Activated CD8-positive, alpha-beta memory T cell treated with anti-CD3 and anti-CD28 coated beads for 48 hours (primary cell): Measurements from ENCODE around the gene PAFAH2.

Source experiments
- DNase-seq, 3 experiments: peaks; one replicate each; pipeline ENCODE4 v3.0.0-alpha.2; 2020; ENCODE audit warnings: low read depth in 2 of 3, low spot score in 2 of 3

The PAFAH2 gene

GRCh38 chr1:25997828-25998761 is at the start of gene PAFAH2:
PAFAH2 (minus strand) TSS chr1:25998063; CDS start chr1:25990816, 7,247 bp downstream.
- DNase-seq = peak; percentile 70 to 95 (median 87)

- no peak for DNase-seq
These were observed 49.5 kb upstream of the PAFAH2 start for GRCh38 chr1:26047278-26047874.

GRCh38 chr1:26046246-26047095 is 48.6 kb upstream of the PAFAH2 start:
- DNase-seq = no peak

DNA sequence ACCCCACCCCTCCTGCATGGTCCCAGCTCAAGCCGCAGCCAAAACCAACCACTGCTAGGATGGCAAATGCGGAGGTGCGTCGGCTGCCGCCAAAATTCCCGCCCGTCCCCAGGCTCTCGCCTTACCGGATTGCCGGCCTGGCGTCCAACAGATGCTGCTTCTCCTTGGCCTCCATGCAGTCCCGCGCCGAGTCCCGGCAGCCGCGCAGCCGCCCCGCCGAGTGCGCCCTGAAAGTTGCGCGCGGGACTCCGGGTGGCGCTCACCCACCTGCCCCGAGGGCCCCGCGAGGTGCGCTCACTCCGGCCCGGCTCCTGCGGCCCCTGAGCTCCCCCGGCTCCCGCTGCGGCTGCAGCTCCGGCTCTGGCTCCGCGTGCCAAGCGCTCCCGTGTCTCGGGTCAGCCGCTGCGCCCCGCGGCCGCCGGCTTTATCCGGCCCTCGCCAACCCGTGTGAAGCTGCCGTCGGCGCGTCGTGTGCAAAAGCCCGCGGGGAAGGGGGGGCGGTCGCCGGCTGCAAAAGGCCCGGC is 47.9 kb upstream of the PAFAH2 start, which contains the start of gene SLC30A2:
TSS of gene SLC30A2 (minus strand) at position 397 of the 524 bp plus-strand sequence. CDS start at position 175, 222 bp downstream.
- no peak for DNase-seq

DNA sequence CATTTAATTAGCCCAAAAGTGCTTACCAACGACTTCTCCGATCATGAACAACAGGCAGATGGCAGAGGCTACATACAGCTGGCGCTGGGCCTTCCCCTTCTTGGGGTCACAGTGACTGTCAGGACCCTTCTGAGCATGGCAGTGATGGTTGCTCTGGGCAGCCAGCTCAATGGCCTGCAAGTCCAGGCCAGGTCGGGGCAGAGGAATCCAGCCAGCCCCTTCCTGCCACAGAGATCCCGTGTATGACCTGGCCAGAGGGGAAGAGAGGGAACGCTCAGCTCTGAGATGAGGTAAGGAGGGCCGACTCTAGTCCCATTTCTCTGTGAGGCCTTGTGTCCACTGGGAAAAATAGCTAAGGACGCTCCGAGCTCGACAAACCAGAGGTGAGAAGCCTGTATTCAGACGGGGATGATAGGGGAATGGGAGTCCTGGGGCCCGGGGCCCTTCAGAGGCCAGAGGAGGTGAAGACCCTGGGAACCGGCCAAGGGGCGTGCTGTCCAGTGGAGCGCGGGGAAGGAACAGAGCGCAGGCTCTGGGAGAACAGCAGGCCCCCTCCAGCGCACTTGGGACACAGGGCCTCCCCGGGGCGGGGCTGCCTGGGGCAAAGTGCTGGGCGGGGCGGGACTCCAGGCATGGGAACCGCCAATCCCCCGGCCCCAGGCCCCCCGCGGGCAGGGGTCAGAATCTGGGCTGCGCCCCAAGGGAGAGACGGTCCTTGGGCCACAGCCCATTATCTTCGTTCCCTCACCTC is 47.3 kb upstream of the PAFAH2 start:
- DNase-seq = no peak

DNA sequence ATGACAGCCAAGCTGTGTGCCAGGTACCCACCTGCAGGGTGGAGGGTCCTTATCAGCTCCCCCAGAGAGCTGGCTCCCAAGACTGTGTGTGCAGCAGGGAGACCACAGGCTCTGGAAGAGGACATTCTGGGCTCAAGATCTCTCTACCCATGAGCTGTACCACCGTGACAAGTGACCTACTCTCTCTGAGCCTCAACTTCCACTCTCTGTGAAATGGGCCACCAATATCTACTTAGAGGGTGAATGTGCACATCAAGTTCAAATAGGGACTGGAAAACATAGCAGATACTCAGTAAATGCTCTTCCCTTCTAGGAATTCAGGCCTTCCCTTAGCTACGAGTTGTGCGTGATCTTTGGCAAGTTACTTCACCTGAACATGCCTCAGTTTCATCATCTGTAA is 46.6 kb upstream of the PAFAH2 start:
- DNase-seq = no peak

- DNase-seq = no peak
These were observed 45.9 kb upstream of the PAFAH2 start for GRCh38 chr1:26043765-26044164.

- no peak for DNase-seq
These were observed 44.1 kb upstream of the PAFAH2 start for GRCh38 chr1:26041978-26042377.

DNA sequence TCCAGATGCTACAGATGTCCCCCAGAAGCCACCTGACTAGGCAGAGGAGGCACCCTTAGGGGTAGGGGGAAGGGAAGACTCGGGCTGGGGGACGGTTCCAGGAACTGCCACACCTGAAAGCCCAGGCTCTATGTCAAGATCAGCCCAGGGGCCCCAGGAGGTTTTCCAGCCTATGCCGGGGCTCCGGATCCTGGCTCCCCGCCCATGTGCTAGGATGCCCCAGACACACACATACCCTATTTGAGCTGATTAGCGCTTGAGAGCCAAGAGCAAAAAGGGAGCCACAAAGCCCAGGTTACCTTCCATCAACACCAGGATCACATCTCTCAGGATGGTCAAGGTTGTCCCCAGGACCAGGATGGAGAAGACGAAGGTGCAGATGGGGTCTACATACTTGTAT is 43.5 kb upstream of the PAFAH2 start:
- no peak for DNase-seq

- no peak for DNase-seq
These were observed 41.0 kb upstream of the PAFAH2 start for GRCh38 chr1:26038904-26039303.

- DNase-seq = no peak
These were observed 40.6 kb upstream of the PAFAH2 start for GRCh38 chr1:26038477-26038876.

DNA sequence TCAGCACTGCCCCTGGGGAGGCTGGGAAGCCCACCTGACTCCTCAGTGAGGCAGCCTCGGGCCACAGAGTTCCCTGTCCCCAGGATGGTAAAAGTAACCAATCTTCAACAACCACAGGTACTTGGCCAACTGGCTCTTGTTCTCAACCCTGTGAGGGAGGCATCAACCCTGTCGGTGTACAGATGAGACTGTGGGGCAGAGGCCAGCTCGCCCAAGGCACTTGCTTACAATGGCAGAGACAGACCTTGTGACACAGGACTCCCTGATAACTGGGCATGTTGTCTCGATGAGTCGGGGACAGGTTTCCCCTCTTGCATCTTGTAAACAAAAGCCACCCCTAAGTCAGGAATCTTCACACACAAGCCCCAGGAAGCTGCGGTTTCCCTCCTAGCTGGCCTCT is 40.0 kb upstream of the PAFAH2 start:
- DNase-seq = no peak

DNA sequence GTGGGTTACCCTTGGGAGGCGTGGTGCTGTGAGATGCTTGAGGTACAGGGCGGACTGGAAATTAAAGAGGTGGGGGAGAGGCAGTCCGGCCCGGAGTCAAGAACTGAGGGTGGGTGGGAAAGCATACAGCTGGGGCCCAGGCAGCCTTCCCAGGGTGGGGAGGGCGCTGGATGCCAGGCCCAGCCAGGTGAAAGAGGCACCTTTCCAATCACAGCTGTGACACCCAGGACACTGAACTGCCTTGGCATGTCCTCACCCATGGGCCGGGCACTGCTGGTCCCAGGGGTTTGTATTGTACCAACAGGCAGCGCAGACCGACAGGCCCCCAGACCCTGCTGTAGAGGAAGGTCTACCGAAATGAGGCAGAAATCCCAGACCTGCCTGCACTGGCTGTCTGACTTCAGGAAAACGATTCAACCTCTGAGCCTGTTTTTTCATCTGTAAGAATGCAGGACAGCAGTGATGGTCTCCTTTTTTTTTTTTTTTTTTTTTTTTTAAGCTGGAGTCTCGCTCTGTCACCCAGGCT is 39.0 kb upstream of the PAFAH2 start:
- DNase-seq = no peak

DNA sequence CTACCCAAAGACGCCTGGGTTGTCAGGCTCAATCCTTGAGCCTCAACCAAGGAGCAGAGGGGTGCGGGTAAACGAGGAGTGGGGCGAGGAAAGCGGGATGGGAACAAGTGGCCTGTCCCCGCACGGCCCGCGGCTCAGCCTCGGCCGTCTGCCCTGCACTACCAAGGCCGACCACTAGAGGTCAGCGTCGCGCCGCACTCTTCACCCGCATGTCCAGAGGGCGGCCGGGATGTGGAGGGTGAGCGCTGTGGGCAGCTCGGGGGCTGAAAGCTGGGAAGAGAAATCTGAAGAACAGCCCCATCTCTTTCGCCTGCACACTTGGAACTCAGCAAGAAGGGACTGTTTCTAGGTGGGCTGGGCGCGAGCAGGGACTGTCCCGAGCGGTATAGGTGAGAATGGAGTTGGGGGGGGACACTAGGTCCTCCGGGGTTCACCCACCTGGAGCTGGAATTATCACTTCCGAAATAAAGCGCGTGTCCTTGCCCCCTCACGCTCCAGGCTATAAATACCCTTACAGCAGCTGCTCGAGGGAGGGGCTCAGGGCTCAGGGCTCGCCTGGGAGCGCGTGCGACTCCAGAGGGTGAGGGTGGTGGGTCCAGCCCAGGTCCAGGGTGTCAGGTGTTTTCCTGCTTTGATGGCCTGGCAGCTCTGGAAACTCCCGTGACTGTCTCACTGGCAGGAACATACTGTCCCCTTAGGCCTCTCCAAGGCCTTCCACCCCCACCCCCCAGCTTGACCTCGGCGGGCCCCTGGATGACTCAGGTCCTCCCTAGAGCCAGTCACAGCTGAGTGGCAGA is 38.3 kb upstream of the PAFAH2 start:
- peak; percentile 45 to 92 (median 89) for DNase-seq

- DNase-seq = peak; percentile 70 to 87 (median 72)
These were observed 37.5 kb upstream of the PAFAH2 start for GRCh38 chr1:26035203-26035958.

- DNase-seq = no peak
These were observed 36.8 kb upstream of the PAFAH2 start for GRCh38 chr1:26034504-26035202.

GRCh38 chr1:26032656-26033357 is 34.9 kb upstream of the PAFAH2 start:
- no peak for DNase-seq
